ENCODE data around the gene DCHS1. TPM values are rescaled to one million over a fixed set of nuclear protein-coding genes. Genes with fewer than 3 reads are reported as not detected.

The DCHS1 gene
- total and polyA plus RNA-seq, 10 of the 15 experiments (the other 5 are each of a cell fraction or from before 2014, with no cell fraction given), result 0.02 to 0.64 (median 0.18) TPM; not detected in 1

- no peak for TF ChIP-seq USF1 (IDR thresholded peaks at IDR 0.05; ENCODE audit: borderline replicate concordance, extremely low read length, insufficient read depth, low read depth, low read length)
- no peak for TF ChIP-seq TCF7 (IDR thresholded peaks at IDR 0.05; ENCODE audit: borderline replicate concordance)
- TF ChIP-seq E2F8 (IDR thresholded peaks at IDR 0.05; ENCODE audit: low read depth, partially characterized antibody), result no peak
- TF ChIP-seq EED (IDR thresholded peaks at IDR 0.05; ENCODE audit: low read depth), result no peak
- TF ChIP-seq REST (IDR thresholded peaks at IDR 0.05; ENCODE audit: low read depth, low read length), result no peak
- TF ChIP-seq GABPA (IDR thresholded peaks at IDR 0.05; ENCODE audit: low read depth), result no peak
- no peak for TF ChIP-seq PAX8 (IDR thresholded peaks at IDR 0.05)
- no peak for TF ChIP-seq YY1 (IDR thresholded peaks at IDR 0.05; ENCODE audit: low read depth, low read length)
- TF ChIP-seq ATF7 (IDR thresholded peaks at IDR 0.05; ENCODE audit: low read depth), result no peak
- TF ChIP-seq ESRRA (IDR thresholded peaks at IDR 0.05; ENCODE audit: low read length), result no peak
These were observed 39.8 kb upstream of the DCHS1 start (continued) for GRCh38 chr11:6695377-6695776.

All from GM12878 (cell line).